Esophagus squamous epithelium (tissue), 5 donors: ENCODE results near the gene ADAMTSL1. TPM values are rescaled to one million over a fixed set of nuclear protein-coding genes. Genes with fewer than 3 reads are reported as not detected.

ENCODE experiments used
- DNase-seq: peaks from one replicate; lab custom pipeline; 2025; lab: John Stamatoyannopoulos, UW
- H3K27ac ChIP-seq, 4 donors: fragments of 200-600 bp; sonication (generic); one replicate each; pipeline ENCODE4 v1.5.1; 2016 to 2019; ENCODE audit warnings: mild to moderate bottlenecking in 1 of 4
- H3K27me3 ChIP-seq, 4 donors: fragments of 200-600 bp; sonication (generic); 1 replicate in 3 of 4; 2 replicates in 1 of 4; pipeline versions ENCODE4 v1.5.1 to v1.6.0; 2017 to 2021; ENCODE audit warnings: antibody characterized with exemption in 1 of 4
- H3K36me3 ChIP-seq, 3 donors: fragments of 200-600 bp; sonication (generic); one replicate each; pipeline ENCODE4 v1.5.1; 2016 to 2019
- H3K4me1 ChIP-seq, 3 donors: fragments of 200-600 bp; sonication (generic); one replicate each; pipeline ENCODE4 v1.5.1; 2017 to 2019
- H3K4me3 ChIP-seq, 4 donors: fragments of 200-600 bp; sonication (generic); 1 replicate in 3 of 4; 2 replicates in 1 of 4; pipeline ENCODE4 v1.5.1; 2016 to 2019; ENCODE audit warnings: mild to moderate bottlenecking in 2 of 4, moderate library complexity in 1 of 4
- H3K9me3 ChIP-seq, 3 donors: fragments of 200-600 bp; sonication (generic); one replicate each; pipeline ENCODE4 v1.5.1; 2016 to 2019
- POLR2A ChIP-seq, 4 donors: fragments of 450-650 bp; IDR thresholded peaks; one replicate each; pipeline ENCODE4 v1.6.1; 2017; ENCODE audit warnings: antibody characterized with exemption in 4 of 4, mild to moderate bottlenecking in 4 of 4, moderate library complexity in 3 of 4
- WGBS, 2 donors: methylation state at CpG; one replicate each; pipeline ENCODE4 v1.1.5; 2018; 5-methylcytosine and 5-hydroxymethylcytosine counted together
- intact Hi-C: fragments of 100-400 bp; cut with DNase I; formaldehyde crosslinking; loops from one replicate; pipeline ENCODE4 v1.15.0; 2022
- total RNA-seq, 4 donors: library from RNA; depleted of rRNA; stranded (reverse); fragments of >200 nt; gene quantifications; one replicate each; pipeline ENCODE4 v1.1.0, GENCODE V29; 2016
- TF ChIP-seq, protein P1 (sequence below), 6 experiments: fragments of 450-650 bp in 4 of 6; fragments of 200-600 bp in 2 of 6; sonication (generic) in 2 of 6; IDR thresholded peaks; one replicate each; pipeline ENCODE4 v1.5.1; 2016 to 2019; ENCODE audit warnings: antibody characterized with exemption in 6 of 6, mild to moderate bottlenecking in 4 of 6, moderate library complexity in 4 of 6
- donor health status: DM: yes; HTN: yes; CAD: no.

ADAMTSL1 gene
- total RNA-seq, 4 donors from 2014 or later: 0.80 to 23.7 (median 2.3) TPM

DNA sequence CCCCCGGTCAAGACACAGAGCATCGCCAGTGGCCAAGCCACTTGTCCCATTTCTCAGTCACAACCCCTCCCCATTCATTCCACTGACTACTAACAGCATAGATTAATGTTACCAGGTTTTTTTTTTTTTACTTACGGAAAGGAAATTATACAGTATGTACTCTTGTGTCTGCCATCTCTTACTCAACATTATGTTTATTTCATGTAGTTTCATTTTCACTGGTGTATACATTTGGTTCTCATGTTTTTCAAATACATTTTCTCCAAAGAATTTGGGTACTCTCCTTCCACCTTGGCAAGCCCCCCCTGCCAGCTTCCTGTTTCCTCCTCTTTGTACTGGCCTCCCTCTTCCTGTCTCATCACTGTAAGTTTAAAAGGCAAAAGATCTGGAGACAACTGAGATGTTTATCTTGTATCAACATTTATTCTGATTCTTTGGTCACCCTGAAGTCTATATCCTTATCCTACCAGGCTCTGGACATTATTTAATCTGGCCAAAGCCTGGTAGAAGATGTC, 351.8 kb downstream of the ADAMTSL1 start:
- peaks cover 0 to 18% (median 3%) of the 10 kb centered on the region in 3 donors for H3K4me1 ChIP-seq
- DNase-seq: no peak
- intact Hi-C loops: no loop called here

DNA sequence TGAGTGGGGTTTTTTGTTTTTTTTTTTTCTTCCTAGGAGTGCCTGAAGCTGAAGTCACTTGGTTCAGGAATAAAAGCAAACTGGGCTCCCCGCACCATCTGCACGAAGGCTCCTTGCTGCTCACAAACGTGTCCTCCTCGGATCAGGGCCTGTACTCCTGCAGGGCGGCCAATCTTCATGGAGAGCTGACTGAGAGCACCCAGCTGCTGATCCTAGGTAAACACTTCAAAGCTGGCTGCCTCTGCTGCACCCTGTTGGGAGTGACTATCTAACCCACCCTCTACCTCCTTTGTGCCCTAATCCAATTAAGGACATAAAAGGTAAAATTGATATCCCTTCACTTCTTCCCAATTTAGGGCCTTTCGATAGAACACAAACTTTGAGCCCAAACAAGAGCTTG, 352.3 kb downstream of the ADAMTSL1 start:
- H3K36me3 ChIP-seq: no peaks in the 10 kb centered on the region
- no peaks in the 10 kb centered on the region for H3K27me3 ChIP-seq
- H3K9me3 ChIP-seq: no peaks in the 10 kb centered on the region
- peaks cover 0 to 18% (median 3%) of the 10 kb centered on the region in 3 donors for H3K4me1 ChIP-seq
- no peak for DNase-seq
- intact Hi-C loops: no loop called here
- no peak overlapping the region for H3K4me3 ChIP-seq
- TF ChIP-seq POLR2A (IDR thresholded peaks at IDR 0.05): no peak
- TF ChIP-seq, protein P1, sequence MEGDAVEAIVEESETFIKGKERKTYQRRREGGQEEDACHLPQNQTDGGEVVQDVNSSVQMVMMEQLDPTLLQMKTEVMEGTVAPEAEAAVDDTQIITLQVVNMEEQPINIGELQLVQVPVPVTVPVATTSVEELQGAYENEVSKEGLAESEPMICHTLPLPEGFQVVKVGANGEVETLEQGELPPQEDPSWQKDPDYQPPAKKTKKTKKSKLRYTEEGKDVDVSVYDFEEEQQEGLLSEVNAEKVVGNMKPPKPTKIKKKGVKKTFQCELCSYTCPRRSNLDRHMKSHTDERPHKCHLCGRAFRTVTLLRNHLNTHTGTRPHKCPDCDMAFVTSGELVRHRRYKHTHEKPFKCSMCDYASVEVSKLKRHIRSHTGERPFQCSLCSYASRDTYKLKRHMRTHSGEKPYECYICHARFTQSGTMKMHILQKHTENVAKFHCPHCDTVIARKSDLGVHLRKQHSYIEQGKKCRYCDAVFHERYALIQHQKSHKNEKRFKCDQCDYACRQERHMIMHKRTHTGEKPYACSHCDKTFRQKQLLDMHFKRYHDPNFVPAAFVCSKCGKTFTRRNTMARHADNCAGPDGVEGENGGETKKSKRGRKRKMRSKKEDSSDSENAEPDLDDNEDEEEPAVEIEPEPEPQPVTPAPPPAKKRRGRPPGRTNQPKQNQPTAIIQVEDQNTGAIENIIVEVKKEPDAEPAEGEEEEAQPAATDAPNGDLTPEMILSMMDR (IDR thresholded peaks at IDR 0.05): no peak
- WGBS, 2 donors: 69 to 92% methylated on average over 5 to 6 of the region's 6 CpGs
- no peak overlapping the region for H3K27ac ChIP-seq

More for the DNA sequence above, 351.8 kb downstream of the ADAMTSL1 start:
- H3K27me3 ChIP-seq: no peaks in the 10 kb centered on the region
- WGBS, 2 donors: 71 to 95% methylated on average over 3 of the region's 3 CpGs
- H3K4me3 ChIP-seq: no peak overlapping the region
- no peaks in the 10 kb centered on the region for H3K9me3 ChIP-seq
- H3K27ac ChIP-seq: no peak overlapping the region
- TF ChIP-seq, protein P1 (IDR thresholded peaks at IDR 0.05): no peak
- TF ChIP-seq POLR2A (IDR thresholded peaks at IDR 0.05): no peak
- no peaks in the 10 kb centered on the region for H3K36me3 ChIP-seq

DNA sequence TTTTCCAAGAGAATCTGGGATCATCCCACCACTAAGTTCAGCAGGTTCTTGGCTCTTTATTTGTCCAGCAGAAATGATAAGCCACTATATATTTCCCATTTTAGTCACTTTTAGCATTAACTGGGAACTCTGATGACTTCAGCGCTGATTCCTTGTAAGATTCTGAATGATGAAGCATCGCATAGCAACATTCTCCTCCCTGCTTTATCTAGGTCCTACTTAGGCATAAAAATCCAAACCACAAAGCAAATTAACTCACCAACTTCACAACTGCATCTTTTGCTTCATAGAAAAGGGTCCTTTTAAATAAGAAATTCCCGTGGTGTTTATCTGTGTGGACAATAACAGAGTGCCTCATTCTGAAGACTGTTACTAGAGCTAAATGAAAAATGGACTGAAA, 355.1 kb downstream of the ADAMTSL1 start:
- DNase-seq: no peak
- WGBS, 2 donors: 82 to 91% methylated on average over 3 of the region's 3 CpGs
- Histone ChIP-seq H3K4me1 (peaks cover 0 to 18% (median 3%) of the 10 kb centered on the region in 3 donors), H3K36me3 (no peaks in the 10 kb centered on the region), H3K4me3 (no peak overlapping the region), H3K27me3 (no peaks in the 10 kb centered on the region), H3K27ac (no peak overlapping the region), H3K9me3 (no peaks in the 10 kb centered on the region)
- TF ChIP-seq, protein P1 (IDR thresholded peaks at IDR 0.05): no peak
- intact Hi-C loops: no loop called here

DNA sequence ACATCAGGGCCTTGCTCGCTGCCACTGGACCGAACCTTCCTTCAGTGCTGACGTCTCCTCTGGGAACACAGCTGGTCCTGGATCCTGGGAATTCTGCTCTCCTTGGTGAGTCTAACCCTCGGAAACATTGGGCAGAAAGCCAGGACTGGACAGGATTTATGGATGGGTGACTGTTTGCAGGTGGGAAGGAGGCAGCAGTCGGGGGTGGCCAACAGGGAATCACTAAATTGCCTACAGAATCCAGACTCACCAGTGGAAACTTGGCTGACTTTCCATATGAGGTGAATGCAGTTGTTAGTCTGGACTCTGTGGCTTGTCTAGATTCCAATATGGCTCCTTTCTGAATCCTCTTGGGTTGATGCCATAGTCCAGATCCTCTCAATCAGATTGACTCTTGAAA, 355.9 kb downstream of the ADAMTSL1 start:
- intact Hi-C loops: no loop called here
- no peak for DNase-seq
- TF ChIP-seq POLR2A (IDR thresholded peaks at IDR 0.05): no peak
- TF ChIP-seq, protein P1 (IDR thresholded peaks at IDR 0.05): no peak
- WGBS, 2 donors: 69 to 84% methylated on average over 4 of the region's 5 CpGs
- no peaks in the 10 kb centered on the region for H3K36me3 ChIP-seq
- H3K9me3 ChIP-seq: no peaks in the 10 kb centered on the region
- H3K27me3 ChIP-seq: no peaks in the 10 kb centered on the region
- H3K4me3 ChIP-seq: no peak overlapping the region
- no peak overlapping the region for H3K27ac ChIP-seq
- peaks cover 0 to 15% (median 2%) of the 10 kb centered on the region in 3 donors for H3K4me1 ChIP-seq

DNA sequence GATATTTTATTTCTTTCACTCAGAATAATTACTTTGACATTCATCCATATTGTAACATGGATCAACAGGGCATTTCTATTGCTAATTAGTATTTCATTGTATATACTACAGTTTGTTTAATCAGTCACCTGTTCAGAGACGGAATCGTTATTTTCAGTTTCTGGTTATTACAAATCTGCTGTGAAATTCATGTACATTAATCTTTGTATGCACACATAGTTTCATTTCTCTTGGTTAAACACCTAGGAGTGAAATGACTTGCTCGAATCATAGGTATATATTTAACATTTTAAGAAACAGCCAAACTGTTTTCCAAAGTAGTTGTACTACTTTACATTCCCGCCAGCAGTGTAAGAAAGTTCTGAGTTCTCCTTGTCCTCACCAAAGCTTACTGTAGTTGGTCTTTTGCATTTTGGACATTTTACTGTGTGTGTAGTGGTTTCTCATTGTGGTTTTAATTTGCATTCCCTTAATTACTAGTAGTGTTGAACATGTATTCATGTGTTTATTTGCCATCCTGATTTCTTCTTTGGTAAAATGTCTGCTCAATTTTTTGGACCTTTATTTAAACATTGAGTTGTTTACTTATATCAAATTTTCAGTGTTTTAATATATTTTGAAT, 360.9 kb downstream of the ADAMTSL1 start:
- no peaks in the 10 kb centered on the region for H3K27me3 ChIP-seq
- no peak for DNase-seq
- no peak overlapping the region for H3K27ac ChIP-seq
- no peaks in the 10 kb centered on the region for H3K9me3 ChIP-seq
- no peaks in the 10 kb centered on the region for H3K4me1 ChIP-seq
- no peak overlapping the region for H3K4me3 ChIP-seq
- intact Hi-C loops: no loop called here
- TF ChIP-seq POLR2A (IDR thresholded peaks at IDR 0.05): no peak
- TF ChIP-seq, protein P1 (IDR thresholded peaks at IDR 0.05): no peak
- no peaks in the 10 kb centered on the region for H3K36me3 ChIP-seq
- WGBS, 2 donors: 91 to 94% methylated on average over 4 of the region's 4 CpGs
